Prostate gland (tissue), 2 donors: ENCODE results near the gene COL16A1.

Source experiments
- POLR2A ChIP-seq: fragments of 450-650 bp; IDR thresholded peaks from one replicate; pipeline ENCODE4 v1.6.1; 2016; ENCODE audit warnings: antibody characterized with exemption, mild to moderate bottlenecking
- TF ChIP-seq, protein P1 (sequence below), 4 experiments: fragments of 200-600 bp in 2 of 4; fragments of 450-650 bp in 2 of 4; sonication (generic) in 2 of 4; IDR thresholded peaks; 1 replicate in 3 of 4; 2 replicates in 1 of 4; pipeline ENCODE4 v1.5.1; 2016 to 2019; ENCODE audit warnings: antibody characterized with exemption in 4 of 4, mild to moderate bottlenecking in 2 of 4, moderate library complexity in 2 of 4

DNA sequence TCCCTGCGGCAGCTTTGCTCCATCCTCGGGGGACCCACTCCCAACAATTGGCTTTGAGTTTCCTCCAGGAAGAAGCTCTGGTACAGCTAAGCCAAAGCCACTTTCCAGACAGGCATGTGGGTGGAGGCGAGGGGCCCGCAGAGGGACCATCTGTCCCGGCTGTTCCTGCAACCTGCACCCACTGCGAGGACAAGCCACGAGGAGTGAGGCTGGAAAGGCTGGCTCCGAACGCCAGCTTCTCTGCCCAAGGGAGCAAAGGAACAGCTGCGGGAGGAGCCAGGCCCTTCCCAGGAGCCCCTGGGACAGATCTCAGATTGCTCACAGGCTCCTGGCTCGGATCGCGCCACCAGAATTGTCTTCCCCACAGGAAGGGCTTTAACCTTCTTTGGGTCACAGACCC is 30.8 kb downstream of the COL16A1 start:
- no peak for TF ChIP-seq POLR2A
- TF ChIP-seq, protein P1, sequence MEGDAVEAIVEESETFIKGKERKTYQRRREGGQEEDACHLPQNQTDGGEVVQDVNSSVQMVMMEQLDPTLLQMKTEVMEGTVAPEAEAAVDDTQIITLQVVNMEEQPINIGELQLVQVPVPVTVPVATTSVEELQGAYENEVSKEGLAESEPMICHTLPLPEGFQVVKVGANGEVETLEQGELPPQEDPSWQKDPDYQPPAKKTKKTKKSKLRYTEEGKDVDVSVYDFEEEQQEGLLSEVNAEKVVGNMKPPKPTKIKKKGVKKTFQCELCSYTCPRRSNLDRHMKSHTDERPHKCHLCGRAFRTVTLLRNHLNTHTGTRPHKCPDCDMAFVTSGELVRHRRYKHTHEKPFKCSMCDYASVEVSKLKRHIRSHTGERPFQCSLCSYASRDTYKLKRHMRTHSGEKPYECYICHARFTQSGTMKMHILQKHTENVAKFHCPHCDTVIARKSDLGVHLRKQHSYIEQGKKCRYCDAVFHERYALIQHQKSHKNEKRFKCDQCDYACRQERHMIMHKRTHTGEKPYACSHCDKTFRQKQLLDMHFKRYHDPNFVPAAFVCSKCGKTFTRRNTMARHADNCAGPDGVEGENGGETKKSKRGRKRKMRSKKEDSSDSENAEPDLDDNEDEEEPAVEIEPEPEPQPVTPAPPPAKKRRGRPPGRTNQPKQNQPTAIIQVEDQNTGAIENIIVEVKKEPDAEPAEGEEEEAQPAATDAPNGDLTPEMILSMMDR (IDR thresholded peaks at IDR 0.05): no peak
